Uterus (tissue), 4 donors: ENCODE results near the gene RBBP7. TPM values are rescaled to one million over a fixed set of nuclear protein-coding genes. Genes with fewer than 3 reads are reported as not detected.
A peak's percentile ranks its signal among the peaks of the same experiment; 100 is the strongest.
"Not testable (repeated sequence)": the region's sequence is repeated elsewhere in the genome, so short reads cannot be mapped to it uniquely, and the experiment has no call there.

Experiments
- DNase-seq, 2 donors: peaks; one replicate each; pipeline ENCODE4 v3.0.0-alpha.2; 2019 to 2020
- H3K27ac ChIP-seq, 2 donors: fragments of 200-600 bp; sonication (generic); 1 replicate in 1 of 2; 2 replicates in 1 of 2; pipeline ENCODE4 v1.5.1; 2016 to 2018
- H3K27me3 ChIP-seq, 2 donors: fragments of 200-600 bp; sonication (generic); one replicate each; pipeline ENCODE4 v1.5.1; 2018 to 2019; ENCODE audit warnings: control low read depth in 1 of 2
- H3K36me3 ChIP-seq, 2 donors: fragments of 200-600 bp; sonication (generic); one replicate each; pipeline ENCODE4 v1.5.1; 2019; ENCODE audit warnings: control low read depth in 1 of 2
- H3K4me1 ChIP-seq, 2 donors: fragments of 200-600 bp; sonication (generic); one replicate each; pipeline ENCODE4 v1.5.1; 2018 to 2019; ENCODE audit warnings: control low read depth in 1 of 2
- H3K4me3 ChIP-seq, 2 donors: fragments of 200-600 bp; sonication (generic); 1 replicate in 1 of 2; 2 replicates in 1 of 2; pipeline ENCODE4 v1.5.1; 2018 to 2019; ENCODE audit warnings: mild to moderate bottlenecking in 1 of 2
- H3K9me3 ChIP-seq, 2 donors: fragments of 200-600 bp; sonication (generic); one replicate each; pipeline ENCODE4 v1.5.1; 2019; ENCODE audit warnings: control low read depth in 1 of 2
- CTCF ChIP-seq, 4 experiments: fragments of 200-600 bp in 2 of 4; fragments of 450-650 bp in 2 of 4; sonication (generic) in 2 of 4; IDR thresholded peaks; one replicate each; pipeline ENCODE4 v1.5.1; 2016 to 2019; ENCODE audit warnings: antibody characterized with exemption in 4 of 4, mild to moderate bottlenecking in 2 of 4, moderate library complexity in 1 of 4
- POLR2A ChIP-seq, 2 donors: fragments of 450-650 bp; IDR thresholded peaks; one replicate each; pipeline ENCODE4 v1.6.1; 2016; ENCODE audit warnings: antibody characterized with exemption in 2 of 2, mild to moderate bottlenecking in 1 of 2, moderate library complexity in 1 of 2
- intact Hi-C: fragments of 100-400 bp; cut with DNase I; formaldehyde crosslinking; loops from one replicate; pipeline ENCODE4 v1.15.1; 2023; ENCODE audit warnings: low total_unique reads
- total RNA-seq, 4 donors: library from RNA; depleted of rRNA in 3 of 4; stranded (reverse); fragments of >200 nt in 3 of 4; gene quantifications; one replicate each; pipeline versions ENCODE4 v1.1.0 to v1.2.4, GENCODE V29; 2014 to 2023
- donor health status: DM: yes; HTN: yes; CAD: no.

The RBBP7 gene
- total RNA-seq, 4 donors from 2014 or later = 60.0 to 154 (median 125) TPM

- DNase-seq = no peak
- intact Hi-C loops = no loop called here
- H3K27ac ChIP-seq = no peak overlapping the region
- no peak for TF ChIP-seq POLR2A (IDR thresholded peaks at IDR 0.05)
- TF ChIP-seq CTCF (IDR thresholded peaks at IDR 0.05) = no peak
- H3K36me3 ChIP-seq = no peaks in the 10 kb centered on the region
- H3K9me3 ChIP-seq = no peaks in the 10 kb centered on the region
- H3K27me3 ChIP-seq = no peaks in the 10 kb centered on the region
- H3K4me3 ChIP-seq = peak overlapping the region in 1 of 2 donors; percentile 87
- peaks cover 4 to 7% of the 10 kb centered on the region in 2 donors for H3K4me1 ChIP-seq
Measured at GRCh38 chrX:16867947-16868346, 2.2 kb downstream of the RBBP7 start.

DNA sequence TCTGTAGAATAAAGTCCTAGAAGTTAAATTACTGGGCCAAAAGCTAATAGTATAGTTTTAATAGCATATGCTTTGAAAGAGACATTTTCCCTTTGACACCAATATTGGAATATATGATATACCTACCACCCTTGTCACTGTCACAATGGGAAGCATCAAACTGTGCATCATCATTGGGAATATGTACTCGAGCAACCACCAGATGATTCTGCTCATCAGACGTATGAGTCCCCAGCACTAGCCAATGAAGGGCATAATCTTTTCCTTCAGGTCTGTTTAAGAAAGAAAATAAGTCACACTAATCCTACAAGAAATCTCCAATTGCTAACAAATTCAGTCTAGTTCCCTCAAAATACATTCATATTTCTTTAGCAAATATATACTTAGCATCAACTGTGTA is 7.3 kb downstream of the RBBP7 start:
- intact Hi-C loops = no loop called here
- no peak for DNase-seq
- H3K27me3 ChIP-seq = no peaks in the 10 kb centered on the region
- H3K4me1 ChIP-seq = no peaks in the 10 kb centered on the region
- H3K27ac ChIP-seq = no peak overlapping the region
- H3K36me3 ChIP-seq = no peaks in the 10 kb centered on the region
- no peak overlapping the region for H3K4me3 ChIP-seq
- TF ChIP-seq POLR2A (IDR thresholded peaks at IDR 0.05) = no peak
- TF ChIP-seq CTCF (IDR thresholded peaks at IDR 0.05) = no peak
- no peaks in the 10 kb centered on the region for H3K9me3 ChIP-seq

GRCh38 chrX:16856744-16857143 is 13.4 kb downstream of the RBBP7 start:
- no peak for TF ChIP-seq CTCF (IDR thresholded peaks at IDR 0.05)
- no peak for TF ChIP-seq POLR2A (IDR thresholded peaks at IDR 0.05)
- no peak overlapping the region for H3K27ac ChIP-seq
- intact Hi-C loops = no loop called here
- H3K9me3 ChIP-seq = no peaks in the 10 kb centered on the region
- H3K36me3 ChIP-seq = no peaks in the 10 kb centered on the region
- no peak for DNase-seq
- no peaks in the 10 kb centered on the region for H3K27me3 ChIP-seq
- H3K4me1 ChIP-seq = no peaks in the 10 kb centered on the region
- H3K4me3 ChIP-seq = no peak overlapping the region

DNA sequence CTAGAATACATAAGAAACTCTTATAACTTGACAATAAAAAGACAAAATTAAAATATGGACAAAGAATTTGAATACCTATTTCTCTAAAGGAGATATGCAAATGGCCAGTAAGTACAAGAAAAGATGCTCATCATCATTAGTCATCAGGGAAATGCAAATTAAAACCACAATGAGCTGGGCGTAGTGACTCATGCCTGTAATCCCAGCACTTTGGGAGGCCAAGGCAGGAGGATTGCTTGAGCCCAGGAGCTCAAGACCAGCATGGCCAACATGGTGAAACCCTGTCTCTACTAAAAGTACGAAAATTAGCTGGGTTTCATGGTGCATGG is 14.1 kb downstream of the RBBP7 start:
- H3K27ac ChIP-seq, H3K27me3 ChIP-seq, H3K4me3 ChIP-seq, intact Hi-C loops, H3K36me3 ChIP-seq, H3K4me1 ChIP-seq, DNase-seq, H3K9me3 ChIP-seq: not testable (repeated sequence)

- no peaks in the 10 kb centered on the region for H3K4me1 ChIP-seq
- H3K4me3 ChIP-seq = no peak overlapping the region
- no peaks in the 10 kb centered on the region for H3K27me3 ChIP-seq
- no peak overlapping the region for H3K27ac ChIP-seq
- TF ChIP-seq CTCF (IDR thresholded peaks at IDR 0.05) (no peak), POLR2A (IDR thresholded peaks at IDR 0.05) (no peak)
- no peak for DNase-seq
- no peaks in the 10 kb centered on the region for H3K36me3 ChIP-seq
- H3K9me3 ChIP-seq = no peaks in the 10 kb centered on the region
- intact Hi-C loops = no loop called here
Measured at GRCh38 chrX:16855363-16856075, 14.6 kb downstream of the RBBP7 start.

DNA sequence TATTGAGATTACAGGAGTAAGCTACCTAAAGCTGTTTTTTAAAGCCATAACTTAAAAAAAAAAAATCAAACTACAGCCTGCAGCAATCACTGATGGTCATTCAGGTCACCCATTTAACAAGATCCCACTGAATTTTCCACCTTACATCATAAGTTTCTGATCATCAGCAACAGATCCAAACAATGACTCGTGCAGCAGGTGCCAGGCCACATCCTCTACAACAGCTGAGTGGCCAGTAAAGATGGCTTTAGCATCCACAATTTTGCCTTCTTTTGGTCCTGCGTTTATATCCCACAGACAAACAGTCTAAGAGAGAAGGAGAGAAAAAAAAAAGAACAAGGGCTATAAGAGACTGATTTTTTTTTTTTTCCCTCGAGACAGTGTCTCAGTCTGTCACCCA is 16.6 kb downstream of the RBBP7 start:
- no peaks in the 10 kb centered on the region for H3K4me1 ChIP-seq
- intact Hi-C loops = no loop called here
- DNase-seq = no peak
- H3K27ac ChIP-seq = no peak overlapping the region
- no peaks in the 10 kb centered on the region for H3K36me3 ChIP-seq
- H3K9me3 ChIP-seq = no peaks in the 10 kb centered on the region
- no peak for TF ChIP-seq POLR2A (IDR thresholded peaks at IDR 0.05)
- no peak for TF ChIP-seq CTCF (IDR thresholded peaks at IDR 0.05)
- H3K4me3 ChIP-seq = no peak overlapping the region
- no peaks in the 10 kb centered on the region for H3K27me3 ChIP-seq
